Esophagus (tissue), 2 donors: ENCODE measurements around the gene RBM5. TPM values are rescaled to one million over a fixed set of nuclear protein-coding genes. Genes with fewer than 3 reads are reported as not detected.
A peak's percentile ranks its signal among the peaks of the same experiment; 100 is the strongest.

Experiments used
- H3K27ac ChIP-seq, 2 donors: one replicate each; pipeline ENCODE4 v1.5.1; 2013; ENCODE audit warnings: low read depth in 2 of 2, mild to moderate bottlenecking in 2 of 2, inconsistent platforms in 1 of 2, low read length in 1 of 2, moderate library complexity in 1 of 2
- H3K27me3 ChIP-seq, 2 donors: one replicate each; pipeline ENCODE4 v1.6.1; 2013; ENCODE audit warnings: low read length in 2 of 2, control low read depth in 1 of 2, mild to moderate bottlenecking in 1 of 2; ENCODE audit not compliant: insufficient read depth in 2 of 2, control insufficient read depth in 1 of 2
- H3K36me3 ChIP-seq, 2 donors: one replicate each; pipeline ENCODE4 v1.6.1; 2013; ENCODE audit warnings: low read length in 1 of 2; ENCODE audit not compliant: control insufficient read depth in 2 of 2, insufficient read depth in 2 of 2
- H3K4me1 ChIP-seq, 2 donors: one replicate each; pipeline ENCODE4 v1.6.1; 2013; ENCODE audit warnings: low read length in 1 of 2; ENCODE audit not compliant: control insufficient read depth in 2 of 2, insufficient read depth in 2 of 2
- H3K4me3 ChIP-seq, 2 donors: one replicate each; pipeline ENCODE4 v1.5.1; 2013; ENCODE audit warnings: low read length in 2 of 2, mild to moderate bottlenecking in 2 of 2, low read depth in 1 of 2, moderate library complexity in 1 of 2
- H3K9me3 ChIP-seq, 2 donors: one replicate each; pipeline ENCODE4 v1.6.1; 2013; ENCODE audit warnings: mild to moderate bottlenecking in 2 of 2, low read depth in 1 of 2, low read length in 1 of 2, moderate library complexity in 1 of 2; ENCODE audit not compliant: control insufficient read depth in 2 of 2, insufficient read depth in 1 of 2
- WGBS, 2 donors: extraction: QIAGEN DNeasy Blood & Tissue Kit; methylation state at CpG; one replicate each; pipeline ENCODE4 v1.1.7; 2013; 5-methylcytosine and 5-hydroxymethylcytosine counted together
- polyA plus RNA-seq, 2 donors: library from polyadenylated mRNA; stranded (reverse); fragments of 200-250 nt; gene quantifications; one replicate each; pipeline ENCODE4 v1.2.3, GENCODE V29; 2013
- donor health status: healthy with polysubstance abuse.
- donor health status: Bipolar disorder and iron deficiency.

RBM5 gene
- polyA plus RNA-seq, 2 donors: 62.0 to 97.4 TPM

DNA sequence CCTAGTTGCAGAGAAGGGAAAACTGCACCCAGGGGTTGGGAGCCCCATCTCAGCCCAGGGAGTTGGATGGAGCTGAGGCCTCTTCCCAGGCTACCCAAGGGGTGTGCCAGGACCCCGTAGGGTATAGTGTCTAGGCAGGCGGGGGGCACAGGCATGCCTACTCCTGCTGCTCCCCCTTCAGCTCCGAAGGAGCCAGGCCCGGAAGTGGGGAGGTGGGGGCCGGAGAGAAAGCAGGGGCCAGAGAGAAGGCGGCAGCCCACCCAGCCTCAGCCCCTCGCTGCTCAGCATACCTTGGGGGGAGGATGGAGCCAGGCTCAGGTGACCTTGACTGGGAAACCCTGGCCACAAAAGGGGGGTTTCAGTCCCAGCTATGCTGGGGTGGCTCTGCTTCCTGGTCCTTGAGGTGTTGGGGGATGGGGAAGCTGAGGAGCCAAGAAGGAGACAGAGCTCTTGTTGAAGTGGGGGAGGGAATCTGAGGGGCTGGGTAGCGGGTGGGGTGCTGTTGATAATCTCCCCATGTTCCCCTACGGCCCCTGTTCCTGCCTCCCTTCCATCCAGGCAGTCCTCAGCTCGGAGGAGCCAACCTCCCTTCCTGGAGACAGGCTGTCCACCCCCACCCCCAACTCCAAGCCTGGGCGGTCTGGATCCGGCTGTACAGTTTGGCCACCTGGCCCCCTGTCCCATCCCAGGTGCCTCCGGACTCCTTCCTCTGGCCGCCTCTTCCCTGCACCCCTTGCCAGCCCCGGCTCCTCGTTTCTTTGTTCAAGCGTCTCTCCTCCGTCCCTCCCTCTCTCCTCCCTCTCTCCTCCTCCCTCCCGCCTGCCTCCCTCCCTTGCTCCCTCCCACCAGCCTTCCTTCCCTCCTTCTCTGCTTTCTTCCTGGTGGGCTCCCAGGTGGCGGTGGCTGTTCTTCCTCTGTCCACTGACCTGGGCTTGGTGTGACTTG, 68.1 kb downstream of the RBM5 start:
- H3K27ac ChIP-seq: peak overlapping the region; percentile 88 to 98
- H3K4me1 ChIP-seq: peaks cover 12 to 40% of the 10 kb centered on the region in 2 donors
- peak overlapping the region; percentile 85 to 89 for H3K4me3 ChIP-seq
- peaks cover 0 to 15% of the 10 kb centered on the region in 2 donors for H3K36me3 ChIP-seq
- H3K9me3 ChIP-seq: no peaks in the 10 kb centered on the region
- no peaks in the 10 kb centered on the region for H3K27me3 ChIP-seq
- 20 to 33% methylated on average over 18 to 20 of the region's 20 CpGs for WGBS, 2 donors

DNA sequence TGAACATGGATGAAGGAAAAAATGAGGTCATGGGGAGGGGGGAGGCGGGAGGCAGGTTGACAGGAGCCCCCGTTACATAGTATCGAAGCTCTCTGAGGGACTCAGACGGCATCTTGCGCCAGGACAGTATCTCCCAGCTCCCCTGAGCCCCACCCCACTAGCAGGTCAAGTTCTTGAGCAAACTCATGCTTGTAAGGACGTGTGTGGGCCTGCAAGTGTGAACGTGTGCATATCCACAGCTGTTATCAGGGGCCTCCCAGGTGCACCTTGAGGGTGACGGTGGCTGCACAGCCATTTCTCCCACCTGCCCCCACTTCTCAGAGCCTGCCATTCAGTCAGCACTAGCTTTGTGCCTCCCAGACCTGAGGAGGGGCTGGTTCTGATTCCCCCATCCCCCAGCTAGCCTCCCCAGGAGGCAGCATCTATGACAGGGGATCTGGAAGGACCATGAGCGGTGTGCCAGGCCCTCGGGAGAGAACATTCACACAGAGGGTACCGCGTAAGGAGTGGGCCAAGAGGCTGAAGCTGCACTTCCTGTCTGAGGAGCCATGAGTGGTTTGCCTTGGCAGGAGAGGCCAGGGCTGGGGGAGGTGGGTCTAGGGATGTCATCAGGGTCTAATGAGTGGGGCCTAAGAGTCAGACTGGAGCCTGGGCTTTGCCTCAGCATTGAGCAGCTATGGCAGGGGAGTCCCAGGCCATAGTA, 69.3 kb downstream of the RBM5 start:
- H3K4me1 ChIP-seq: peaks cover 11 to 44% of the 10 kb centered on the region in 2 donors
- 40 to 57% methylated on average over 12 of the region's 12 CpGs for WGBS, 2 donors
- H3K4me3 ChIP-seq: peak overlapping the region; percentile 15 to 89
- H3K27me3 ChIP-seq: no peaks in the 10 kb centered on the region
- H3K36me3 ChIP-seq: peaks cover 0 to 24% of the 10 kb centered on the region in 2 donors
- H3K27ac ChIP-seq: peak overlapping the region; percentile 88 to 98
- H3K9me3 ChIP-seq: no peaks in the 10 kb centered on the region

DNA sequence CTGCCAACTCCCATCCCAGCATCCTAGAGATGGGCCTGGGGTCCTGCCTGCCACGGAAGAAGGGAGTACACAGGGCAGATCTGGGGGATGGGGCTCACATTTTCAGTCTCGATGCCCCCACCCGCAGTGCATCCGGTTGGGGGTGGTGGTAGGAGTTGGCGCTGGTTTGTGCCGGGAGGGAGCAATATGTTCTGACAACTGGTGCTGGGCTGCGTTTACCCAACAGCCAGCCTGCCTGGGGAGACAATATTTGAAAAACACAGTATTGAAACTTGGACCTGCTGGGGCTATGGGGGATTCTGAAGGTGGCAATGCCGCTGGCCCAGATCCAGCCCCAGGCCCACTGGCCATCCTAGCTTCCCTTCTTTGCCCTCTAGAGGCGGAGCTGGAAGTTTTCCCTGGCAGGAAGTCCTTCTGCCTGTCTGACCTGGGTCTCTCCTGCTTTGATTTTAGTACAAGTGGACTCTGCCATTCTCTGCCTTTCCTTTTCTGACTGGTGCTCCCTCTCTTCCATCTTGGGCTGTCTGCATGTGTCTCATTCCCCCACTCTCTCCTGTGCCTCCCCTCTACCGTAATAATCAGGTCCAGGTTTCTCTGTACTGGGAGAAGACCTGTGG, 69.9 kb downstream of the RBM5 start:
- Histone ChIP-seq H3K9me3 (no peaks in the 10 kb centered on the region), H3K27me3 (no peaks in the 10 kb centered on the region), H3K4me1 (peaks cover 11 to 44% of the 10 kb centered on the region in 2 donors), H3K4me3 (peak overlapping the region; percentile 6 to 89), H3K36me3 (peaks cover 0 to 25% of the 10 kb centered on the region in 2 donors), H3K27ac (peak overlapping the region; percentile 88 to 98)
- 52 to 63% methylated on average over 10 of the region's 10 CpGs for WGBS, 2 donors

DNA sequence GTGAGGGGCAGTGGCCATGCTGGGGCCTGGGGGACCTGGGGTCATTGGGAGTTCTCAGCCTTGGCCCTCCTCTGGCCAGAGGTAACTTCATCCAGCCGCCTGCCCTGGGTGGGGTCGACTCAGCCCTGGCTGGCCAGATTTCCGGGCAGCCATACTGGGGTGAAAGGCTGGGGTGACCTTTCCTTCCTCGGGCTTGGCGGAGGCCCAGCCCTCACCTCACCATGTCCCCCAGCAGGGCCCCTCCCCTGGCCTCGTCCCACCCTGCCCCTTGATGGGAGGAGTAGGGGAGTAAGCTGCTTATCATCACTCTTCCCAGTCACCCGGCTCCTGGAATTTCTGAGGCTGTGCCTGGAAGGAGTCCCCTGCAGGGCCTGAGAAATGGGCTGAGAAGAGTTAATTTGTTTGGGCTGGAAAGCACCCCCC, 71.9 kb downstream of the RBM5 start:
- no peaks in the 10 kb centered on the region for H3K9me3 ChIP-seq
- no peak overlapping the region for H3K4me3 ChIP-seq
- 37 to 47% methylated on average over 7 of the region's 7 CpGs for WGBS, 2 donors
- peak overlapping the region; percentile 88 to 98 for H3K27ac ChIP-seq
- H3K36me3 ChIP-seq: peaks cover 0 to 27% of the 10 kb centered on the region in 2 donors
- H3K27me3 ChIP-seq: no peaks in the 10 kb centered on the region
- H3K4me1 ChIP-seq: peaks cover 16 to 54% of the 10 kb centered on the region in 2 donors

DNA sequence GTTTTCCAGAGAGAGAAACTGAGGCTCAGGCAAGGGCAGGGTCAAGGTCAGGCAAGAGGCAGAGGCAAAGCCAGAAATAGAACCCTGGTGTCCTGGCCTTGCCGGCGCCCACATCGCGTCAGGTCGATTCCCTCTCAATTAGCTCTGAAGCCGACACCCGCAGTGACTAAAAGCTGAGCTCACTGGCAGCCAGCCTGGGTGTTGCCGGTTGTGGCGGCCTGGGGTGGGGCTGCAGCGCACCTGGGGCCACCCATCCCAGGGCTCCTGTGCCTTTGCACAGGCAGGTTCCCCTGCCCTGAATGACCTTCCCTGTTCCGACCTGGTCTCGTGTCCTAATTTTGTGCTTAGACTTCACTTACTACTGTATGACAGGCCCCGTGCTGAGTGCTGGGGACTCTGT, 72.6 kb downstream of the RBM5 start:
- Histone ChIP-seq H3K36me3 (peaks cover 0 to 28% of the 10 kb centered on the region in 2 donors), H3K4me1 (peaks cover 19 to 61% of the 10 kb centered on the region in 2 donors), H3K27me3 (no peaks in the 10 kb centered on the region), H3K27ac (peak overlapping the region; percentile 88 to 98), H3K4me3 (no peak overlapping the region), H3K9me3 (no peaks in the 10 kb centered on the region)
- WGBS, 2 donors: 36 to 38% methylated on average over 13 of the region's 13 CpGs

DNA sequence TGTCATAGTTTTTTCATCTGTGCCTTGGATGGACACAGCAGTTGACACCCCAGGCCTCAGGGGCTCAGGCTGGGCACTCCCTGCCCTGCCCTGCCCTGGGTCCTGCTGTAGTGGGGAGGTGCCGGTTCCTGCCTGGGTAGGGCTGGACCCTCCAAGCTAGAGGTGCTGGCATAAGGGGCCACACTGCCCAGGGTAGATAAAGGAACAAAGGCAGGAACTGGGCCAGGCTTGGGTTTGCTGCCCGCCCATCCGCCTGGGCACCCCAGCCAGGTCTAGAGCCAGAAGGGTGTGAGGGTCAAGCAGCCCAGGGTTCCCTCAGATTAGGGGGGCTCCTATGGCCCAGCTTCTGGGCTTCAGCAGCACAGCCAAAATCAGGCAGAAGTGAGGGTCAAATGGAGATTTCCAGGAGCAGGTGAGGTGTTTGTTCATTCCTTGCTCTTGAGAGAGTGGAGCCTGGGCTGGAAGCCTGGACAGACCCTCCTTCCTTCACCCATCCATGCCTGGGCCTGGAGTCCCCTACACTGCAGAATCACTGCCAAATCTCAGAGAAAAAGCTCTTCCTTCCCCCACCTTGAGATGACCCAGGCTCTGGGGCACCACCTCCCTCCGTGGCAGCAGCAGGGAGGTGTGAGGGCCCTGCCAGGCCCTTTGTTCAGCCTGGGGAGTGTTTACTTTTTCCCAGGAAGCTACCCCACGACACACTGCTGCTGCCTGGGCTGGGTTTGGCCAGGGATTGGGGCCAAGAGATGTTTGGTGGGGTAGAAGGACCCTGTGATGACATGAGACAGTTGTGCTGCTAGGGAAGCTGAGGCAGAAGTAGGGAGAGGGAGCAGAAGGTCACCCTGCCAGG, 73.5 kb downstream of the RBM5 start:
- Histone ChIP-seq H3K4me1 (peaks cover 27 to 70% of the 10 kb centered on the region in 2 donors), H3K36me3 (peaks cover 0 to 29% of the 10 kb centered on the region in 2 donors), H3K27me3 (no peaks in the 10 kb centered on the region), H3K4me3 (no peak overlapping the region), H3K9me3 (no peaks in the 10 kb centered on the region), H3K27ac (peak overlapping the region; percentile 88 to 98)
- 51 to 57% methylated on average over 5 of the region's 5 CpGs for WGBS, 2 donors

DNA sequence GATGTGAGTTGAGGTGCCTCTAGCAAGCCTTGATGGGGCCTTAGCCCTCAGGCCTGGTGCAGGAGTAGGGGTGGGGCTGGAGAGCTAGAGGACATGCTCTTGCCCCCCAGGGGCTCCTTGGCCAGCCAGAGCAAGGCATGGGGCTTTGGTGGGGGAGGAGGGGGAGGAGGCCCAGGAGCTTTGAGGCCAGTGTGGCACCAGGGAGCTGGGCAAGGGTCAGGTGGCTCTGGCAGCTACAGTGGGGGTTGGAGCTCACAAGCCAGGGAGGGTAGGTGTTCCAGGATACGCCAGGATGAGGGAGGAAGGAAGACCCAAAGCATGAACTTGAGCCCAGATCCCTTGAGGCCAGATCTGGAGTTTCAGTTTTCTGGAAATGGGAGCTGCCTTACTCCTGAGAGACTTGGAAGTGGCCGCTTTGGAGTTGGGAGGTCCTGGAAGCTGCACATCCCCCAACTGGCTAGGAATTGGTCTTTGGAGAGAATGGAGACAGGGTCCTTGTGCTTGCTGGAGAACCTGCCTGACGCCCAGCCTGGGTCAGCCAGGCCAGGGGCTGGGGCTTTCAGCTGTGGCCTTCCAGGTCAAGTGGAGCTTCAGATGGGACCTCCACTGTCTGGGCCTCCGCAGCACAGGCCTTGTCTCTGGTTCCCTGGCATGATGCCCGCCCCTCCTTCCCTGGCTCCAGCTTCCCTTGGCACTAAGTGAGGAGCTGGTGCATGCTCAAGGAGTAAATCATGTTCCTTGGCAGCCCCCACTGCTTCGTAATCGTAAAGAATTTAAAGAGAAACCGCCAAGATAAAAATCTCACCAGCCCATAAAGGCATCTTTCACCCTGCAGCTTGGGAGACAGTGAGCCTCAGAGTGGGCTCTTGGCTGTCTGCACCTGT, 75.1 kb downstream of the RBM5 start:
- Histone ChIP-seq H3K4me1 (peaks cover 33 to 76% of the 10 kb centered on the region in 2 donors), H3K27ac (peak overlapping the region; percentile 88 to 98), H3K36me3 (peaks cover 0 to 29% of the 10 kb centered on the region in 2 donors), H3K27me3 (no peaks in the 10 kb centered on the region), H3K4me3 (no peak overlapping the region), H3K9me3 (no peaks in the 10 kb centered on the region)
- WGBS, 2 donors: 25 to 37% methylated on average over 8 of the region's 8 CpGs

DNA sequence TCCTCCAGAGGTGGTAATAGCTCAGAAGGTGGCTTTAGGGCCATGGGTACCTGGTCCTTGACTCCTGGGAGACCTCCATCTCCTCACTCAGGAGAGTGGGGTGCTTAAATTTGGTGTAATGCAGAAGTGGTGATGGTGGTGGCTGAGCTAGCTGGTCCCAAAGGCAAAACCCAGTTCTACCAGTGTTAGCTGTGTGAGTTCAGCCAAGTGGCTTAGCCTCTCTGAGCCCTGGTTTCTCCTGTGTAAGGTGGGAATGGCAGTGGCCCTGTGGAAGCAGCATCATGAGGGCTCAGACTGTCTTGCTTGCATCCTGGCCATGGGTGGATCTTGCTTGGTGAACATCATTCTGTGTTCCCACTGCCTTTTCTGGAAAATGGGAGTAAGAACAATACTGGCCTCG, 75.8 kb downstream of the RBM5 start:
- H3K4me1 ChIP-seq: peaks cover 30 to 81% of the 10 kb centered on the region in 2 donors
- no peaks in the 10 kb centered on the region for H3K9me3 ChIP-seq
- H3K27me3 ChIP-seq: no peaks in the 10 kb centered on the region
- H3K4me3 ChIP-seq: no peak overlapping the region
- H3K36me3 ChIP-seq: peaks cover 0 to 32% of the 10 kb centered on the region in 2 donors
- peak overlapping the region; percentile 88 to 98 for H3K27ac ChIP-seq
- 18 to 21% methylated on average over 1 of the region's 1 CpG for WGBS, 2 donors
